Omental fat pad (tissue), 4 donors: Measurements from ENCODE around the gene SLC24A4. TPM values are rescaled to one million over a fixed set of nuclear protein-coding genes. Genes with fewer than 3 reads are reported as not detected.

Source experiments
- ATAC-seq: fragments of 150-250 bp; one replicate; pipeline ENCODE4 v1.9.1; 2016; ENCODE audit warnings: mild to moderate bottlenecking, moderate library complexity; ENCODE audit not compliant: low FRiP score
- DNase-seq: peaks from one replicate; pipeline ENCODE4 v3.0.0-alpha.2; 2019; ENCODE audit warnings: low spot score
- CTCF ChIP-seq, 3 donors: fragments of 450-650 bp; IDR thresholded peaks; one replicate each; pipeline ENCODE4 v1.5.1; 2016 to 2017; ENCODE audit warnings: antibody characterized with exemption in 3 of 3, mild to moderate bottlenecking in 3 of 3, moderate library complexity in 2 of 3
- total RNA-seq, 4 donors: library from RNA; depleted of rRNA; stranded (reverse); fragments of >200 nt; gene quantifications; one replicate each; pipeline ENCODE4 v1.1.0, GENCODE V29; 2016

The SLC24A4 gene
- total RNA-seq, 4 donors from 2014 or later: 0.48 to 2.2 (median 0.79) TPM

GRCh38 chr14:92475451-92476187 lies 152.7 kb downstream of the SLC24A4 start:
- peak; percentile 56 for ATAC-seq
- no peak for TF ChIP-seq CTCF (IDR thresholded peaks at IDR 0.05)
- DNase-seq: no peak

- no peak for DNase-seq
- TF ChIP-seq CTCF (IDR thresholded peaks at IDR 0.05): no peak
- ATAC-seq: no peak
Observed at GRCh38 chr14:92480856-92481255, 157.9 kb downstream of the SLC24A4 start.

- TF ChIP-seq CTCF (IDR thresholded peaks at IDR 0.05): no peak
- DNase-seq: no peak
- no peak for ATAC-seq
Observed at GRCh38 chr14:92481386-92481785, 158.4 kb downstream of the SLC24A4 start.

- ATAC-seq (no peak), DNase-seq (no peak)
- TF ChIP-seq CTCF (IDR thresholded peaks at IDR 0.05): no peak
Observed at GRCh38 chr14:92481811-92482555, 159.0 kb downstream of the SLC24A4 start.

GRCh38 chr14:92482621-92483319 lies 159.8 kb downstream of the SLC24A4 start:
- no peak for DNase-seq

More at GRCh38 chr14:92482621-92483319, 159.8 kb downstream of the SLC24A4 start:
- no peak for TF ChIP-seq CTCF (IDR thresholded peaks at IDR 0.05)
- no peak for ATAC-seq
